ENCODE data around the gene FAAP20.
A peak's percentile ranks its signal among the peaks of the same experiment; 100 is the strongest.

FAAP20 gene

DNA sequence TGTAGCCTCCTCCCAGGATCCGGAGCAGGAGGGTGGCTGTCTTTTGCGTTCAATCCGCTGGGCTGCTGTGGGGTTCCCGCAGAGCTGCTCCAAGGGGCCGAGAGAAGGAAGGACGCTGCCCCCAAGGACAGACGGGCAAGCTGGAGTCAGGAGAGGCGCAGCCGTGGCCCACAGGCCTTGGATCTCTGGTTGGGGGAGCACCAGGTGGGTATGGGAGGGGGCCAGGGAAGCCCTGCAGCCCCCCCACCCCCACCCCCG lies 17.6 kb upstream of the FAAP20 start:
- DNase-seq (ENCODE audit: low spot score) = no peak

DNA sequence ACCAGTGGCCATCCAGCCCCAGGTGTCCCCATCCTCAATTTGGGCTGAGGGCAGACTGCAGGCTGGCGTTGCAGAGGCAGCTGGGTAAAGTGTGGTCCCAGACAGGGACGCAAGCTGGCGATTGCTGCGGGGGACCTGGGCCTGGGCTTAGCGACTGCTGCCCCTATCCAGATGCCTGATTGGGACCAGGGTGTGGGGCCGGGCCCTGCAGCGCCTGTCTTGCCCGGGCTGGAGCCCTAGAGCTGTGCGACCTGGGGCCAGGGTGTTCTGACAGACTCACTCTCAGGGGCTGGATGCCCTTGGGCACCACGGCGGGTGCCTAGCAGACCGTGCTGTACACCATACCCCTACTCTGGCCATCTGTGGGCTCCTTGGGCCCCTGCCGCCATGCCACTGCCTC lies 16.2 kb upstream of the FAAP20 start:
- no peak for DNase-seq (ENCODE audit: low spot score)

DNA sequence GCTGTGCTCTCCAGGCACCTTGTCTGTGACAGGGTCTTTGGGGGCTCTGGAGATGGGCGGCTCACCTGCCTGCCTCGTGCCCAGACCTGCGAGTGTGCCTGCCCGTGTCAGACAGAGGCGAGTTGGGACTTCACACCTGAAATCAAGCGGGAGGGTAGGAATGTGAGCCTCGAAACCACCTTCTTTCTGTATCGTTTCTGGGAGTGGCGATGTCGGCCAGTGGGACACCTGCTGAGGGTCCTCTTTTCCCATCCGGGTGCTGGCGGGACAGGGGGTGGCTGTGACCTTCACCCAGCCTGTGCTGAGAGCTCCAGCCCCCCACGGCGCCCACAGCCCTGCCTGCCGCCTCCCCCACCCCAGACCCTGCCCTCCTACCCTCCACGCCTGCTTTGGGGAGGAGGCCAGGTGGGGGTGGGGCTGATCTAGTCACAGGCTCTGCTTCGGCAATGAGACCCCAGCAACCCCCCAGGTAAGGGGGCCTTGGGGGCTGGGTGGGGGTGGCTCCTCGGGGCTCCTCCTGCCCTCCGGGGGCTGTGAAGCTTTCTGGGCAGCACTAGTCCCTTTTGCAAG lies 15.6 kb upstream of the FAAP20 start:
- DNase-seq (ENCODE audit: low spot score) = no peak

DNA sequence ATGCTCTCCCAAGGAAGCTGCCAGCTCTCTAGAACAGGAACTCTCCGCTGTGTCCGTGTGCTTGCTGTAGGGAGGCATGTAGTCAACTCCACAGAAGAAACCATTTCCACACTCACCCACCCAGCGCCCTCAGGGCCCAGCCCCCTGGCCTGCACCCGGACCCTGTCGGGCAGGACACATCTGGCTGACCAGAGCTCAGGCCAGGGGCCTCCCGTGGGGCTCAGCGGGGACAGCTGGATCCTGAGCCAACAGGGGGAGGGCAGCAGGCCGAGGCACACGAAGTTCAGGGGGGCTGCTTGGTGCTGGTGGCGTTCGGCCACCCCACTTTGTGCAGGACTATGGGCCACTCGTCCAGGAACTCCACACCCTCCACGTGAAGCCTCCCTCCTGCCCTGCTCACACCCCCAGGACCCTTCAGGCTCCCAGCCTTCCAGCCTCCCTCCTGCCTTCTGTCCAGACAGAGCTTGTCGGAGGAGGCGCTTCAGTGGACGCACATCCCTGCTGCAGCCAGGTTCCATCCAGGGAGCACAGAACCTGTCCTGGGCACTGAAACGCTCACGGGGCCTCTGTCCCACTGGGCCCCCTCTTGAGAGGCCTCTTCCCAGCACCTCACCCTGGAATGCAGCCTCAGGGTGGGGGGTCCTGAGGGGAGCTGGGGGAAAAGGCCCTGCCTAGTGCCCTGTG lies 15.0 kb upstream of the FAAP20 start:
- no peak for DNase-seq (ENCODE audit: low spot score)

DNA sequence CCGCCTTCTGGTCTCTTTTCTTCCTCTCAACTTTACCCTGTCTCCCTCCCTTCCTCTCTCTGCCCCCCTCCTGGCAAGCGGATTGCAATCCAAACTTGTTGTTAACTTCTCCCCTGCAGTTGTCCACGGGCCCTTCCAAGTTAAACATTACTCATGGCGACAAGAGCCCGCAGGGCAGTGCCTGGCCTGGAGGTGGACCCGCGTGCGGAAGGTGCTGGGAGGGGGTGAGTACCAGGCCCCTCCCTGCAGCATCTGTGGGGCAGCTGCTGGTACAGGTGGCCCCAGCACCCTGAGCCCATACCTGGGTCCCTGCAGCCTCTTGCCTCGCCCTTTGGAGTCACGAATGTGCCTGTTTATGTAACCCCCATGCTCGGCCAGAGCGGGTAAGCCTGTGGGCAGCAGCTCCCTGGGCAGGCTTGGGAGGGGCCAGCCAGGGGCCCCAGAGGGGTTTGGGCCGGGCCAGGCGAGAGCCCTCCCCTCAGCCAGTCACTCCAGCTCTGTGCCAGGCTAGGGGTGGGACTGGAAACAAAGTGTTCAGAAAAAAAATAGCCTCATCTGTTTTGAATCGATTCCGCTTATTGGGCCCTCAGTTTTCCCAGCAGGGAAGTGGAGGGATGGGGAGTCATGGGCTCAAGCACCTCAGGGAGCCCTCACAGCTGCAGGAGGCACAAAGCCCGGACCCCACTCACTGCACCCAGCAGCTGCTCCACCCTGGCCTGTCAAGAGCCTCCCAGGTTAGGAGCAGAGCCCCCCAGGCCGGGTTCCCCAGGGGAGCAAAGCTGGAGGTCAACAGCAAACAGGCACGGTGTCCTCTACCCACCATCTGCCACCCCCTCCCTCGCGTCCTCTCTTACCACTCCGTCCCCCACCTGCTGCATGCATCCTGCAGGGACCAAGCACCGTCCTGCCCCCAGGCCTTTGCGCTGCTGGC lies 14.0 kb upstream of the FAAP20 start:
- no peak for DNase-seq (ENCODE audit: low spot score)

DNA sequence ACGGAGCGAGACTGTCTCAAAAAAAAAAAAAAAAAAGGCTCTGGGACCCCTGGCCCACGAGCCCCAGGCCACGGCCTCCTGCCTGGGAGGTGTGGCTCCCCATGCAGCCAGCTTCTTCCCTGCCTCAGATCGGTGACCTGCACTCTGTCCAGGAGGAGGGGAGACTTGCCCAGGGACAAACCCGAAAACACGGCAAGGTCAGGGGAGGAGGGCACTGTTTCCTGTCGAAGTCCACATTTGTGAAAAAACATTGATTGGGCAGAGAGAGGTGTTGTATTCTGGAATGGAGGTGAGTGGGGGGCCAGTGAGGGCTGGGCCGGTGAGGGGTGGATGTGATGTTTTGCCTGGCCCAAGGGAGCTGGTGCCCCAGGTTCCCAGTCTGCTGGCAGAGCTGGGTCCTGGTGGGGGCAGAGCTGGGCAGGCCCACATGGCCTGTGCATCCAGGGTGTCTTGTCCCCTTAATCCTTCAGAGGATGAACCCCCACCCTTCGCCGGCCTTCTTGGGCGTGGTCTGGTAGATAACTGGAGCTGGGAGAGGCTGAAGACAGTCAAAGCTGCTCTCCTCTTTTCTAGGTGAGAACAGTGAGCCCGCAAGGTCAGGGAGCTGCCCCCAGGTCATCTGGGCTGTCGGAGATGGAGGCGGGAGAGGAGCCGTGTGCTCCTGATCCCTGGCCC lies 12.4 kb upstream of the FAAP20 start:
- no peak for DNase-seq (ENCODE audit: low spot score)

DNA sequence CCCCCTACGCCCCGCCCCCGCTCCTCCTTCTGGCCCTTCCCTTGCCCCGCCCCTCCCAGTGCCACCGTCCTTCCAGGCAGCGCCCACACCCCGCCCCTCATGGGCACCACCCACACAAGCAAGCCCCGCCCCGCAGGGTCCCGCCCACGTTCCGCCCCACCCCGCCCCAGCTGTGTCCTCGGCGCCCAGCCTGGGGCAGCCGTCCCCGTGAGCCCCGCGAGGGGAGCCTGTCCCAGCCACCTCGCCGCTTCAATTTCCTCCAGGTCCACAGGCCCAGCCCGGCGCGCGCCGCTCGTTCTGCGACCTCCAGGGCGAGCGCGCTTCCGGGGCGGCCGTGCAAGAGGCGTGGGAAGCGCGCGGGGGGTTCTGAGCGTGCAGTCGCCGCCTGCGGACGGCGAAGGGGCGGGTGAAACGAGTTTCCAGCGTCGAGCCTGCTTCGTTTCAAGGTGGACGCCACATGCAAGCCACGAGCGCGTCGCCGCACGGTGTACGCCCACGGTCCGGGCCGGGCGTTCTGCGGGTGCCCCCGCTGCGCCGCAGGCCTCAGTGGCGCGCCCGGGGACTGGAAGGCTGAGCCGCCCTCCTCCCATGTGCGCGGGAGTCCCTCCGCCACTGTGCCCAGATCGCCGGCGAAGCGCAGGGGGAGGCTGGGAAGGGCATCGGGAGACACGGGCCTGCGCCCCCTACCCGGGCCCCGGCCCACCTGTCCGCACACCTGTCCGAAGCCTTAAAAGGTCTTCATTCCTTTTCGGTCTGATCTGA lies 10.8 kb upstream of the FAAP20 start:
- DNase-seq (ENCODE audit: low spot score) = peak; percentile 64

DNA sequence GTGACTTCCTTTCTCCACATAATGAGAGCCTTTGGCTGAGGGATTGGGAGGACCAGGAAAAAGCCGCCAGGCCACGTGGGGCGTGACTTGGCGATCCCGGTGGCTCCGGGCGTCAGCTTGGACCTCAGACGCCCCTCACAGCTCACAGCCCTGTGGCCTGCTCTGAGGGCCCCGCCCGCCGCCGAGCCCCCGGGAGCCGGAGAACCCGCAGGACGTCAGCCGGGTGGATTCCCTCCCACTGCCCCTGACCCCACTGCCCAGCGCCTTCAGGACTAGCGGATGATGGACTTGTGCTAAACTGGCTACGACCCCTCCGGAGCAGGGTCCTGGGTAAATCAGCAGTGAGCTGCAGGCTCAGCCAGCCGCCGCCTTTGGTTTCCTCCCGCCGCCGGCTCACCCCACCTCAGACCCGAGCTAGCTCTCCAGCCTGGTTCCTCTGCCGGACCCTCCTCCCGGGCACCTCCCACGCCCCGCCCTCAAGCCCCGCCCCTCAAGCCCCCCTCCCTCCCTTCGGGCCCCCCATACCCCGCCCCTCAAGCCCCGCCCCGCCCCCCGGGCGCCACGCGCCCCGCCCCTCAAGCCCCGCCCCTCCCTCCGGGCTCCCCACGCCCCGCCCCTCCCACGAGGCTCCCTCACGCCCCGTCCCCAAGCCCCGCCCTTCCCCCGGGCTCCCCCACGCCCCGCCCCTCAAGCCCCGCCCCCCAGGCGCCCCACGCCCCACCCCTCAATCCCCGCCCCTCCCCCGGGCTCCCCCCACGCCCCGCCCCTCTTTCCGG lies 10.0 kb upstream of the FAAP20 start:
- DNase-seq (ENCODE audit: low spot score) = peak; percentile 64

DNA sequence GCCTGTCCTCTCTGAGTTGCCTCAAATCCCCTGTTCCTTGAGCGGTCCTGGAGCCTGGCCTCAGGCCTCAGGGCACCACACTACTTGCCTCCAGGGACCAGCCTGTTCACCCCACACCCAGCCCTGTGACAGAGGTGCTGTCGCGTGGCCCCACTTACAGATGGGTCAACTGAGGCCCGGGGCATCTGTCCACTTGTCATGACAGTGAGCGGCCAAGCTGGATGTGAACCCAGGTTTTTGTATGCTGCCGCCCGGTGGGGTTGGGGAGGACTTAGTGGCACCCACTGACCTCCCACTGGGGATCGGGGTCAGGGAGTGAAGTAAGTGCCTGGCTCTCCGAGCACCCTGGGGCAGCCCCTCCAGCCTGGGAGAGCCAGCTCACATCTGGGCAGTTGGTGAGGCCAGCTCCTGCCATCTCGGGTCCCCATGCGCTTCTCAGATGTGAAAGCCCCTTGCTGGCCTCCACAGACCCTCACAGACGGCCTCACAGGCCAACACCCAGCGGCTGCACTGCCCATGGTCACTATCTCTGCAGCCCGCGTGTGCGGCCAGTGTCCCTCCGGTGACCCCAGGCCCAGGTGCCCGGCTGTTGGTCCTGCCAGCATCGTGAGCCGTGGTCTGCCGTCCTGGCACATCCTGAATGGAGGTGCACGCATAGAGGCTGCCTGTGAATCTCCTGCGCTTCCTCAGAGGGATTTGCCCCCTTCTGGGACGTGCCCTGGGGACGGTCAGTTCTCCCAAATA lies 9.3 kb upstream of the FAAP20 start:
- no peak for DNase-seq (ENCODE audit: low spot score)

DNA sequence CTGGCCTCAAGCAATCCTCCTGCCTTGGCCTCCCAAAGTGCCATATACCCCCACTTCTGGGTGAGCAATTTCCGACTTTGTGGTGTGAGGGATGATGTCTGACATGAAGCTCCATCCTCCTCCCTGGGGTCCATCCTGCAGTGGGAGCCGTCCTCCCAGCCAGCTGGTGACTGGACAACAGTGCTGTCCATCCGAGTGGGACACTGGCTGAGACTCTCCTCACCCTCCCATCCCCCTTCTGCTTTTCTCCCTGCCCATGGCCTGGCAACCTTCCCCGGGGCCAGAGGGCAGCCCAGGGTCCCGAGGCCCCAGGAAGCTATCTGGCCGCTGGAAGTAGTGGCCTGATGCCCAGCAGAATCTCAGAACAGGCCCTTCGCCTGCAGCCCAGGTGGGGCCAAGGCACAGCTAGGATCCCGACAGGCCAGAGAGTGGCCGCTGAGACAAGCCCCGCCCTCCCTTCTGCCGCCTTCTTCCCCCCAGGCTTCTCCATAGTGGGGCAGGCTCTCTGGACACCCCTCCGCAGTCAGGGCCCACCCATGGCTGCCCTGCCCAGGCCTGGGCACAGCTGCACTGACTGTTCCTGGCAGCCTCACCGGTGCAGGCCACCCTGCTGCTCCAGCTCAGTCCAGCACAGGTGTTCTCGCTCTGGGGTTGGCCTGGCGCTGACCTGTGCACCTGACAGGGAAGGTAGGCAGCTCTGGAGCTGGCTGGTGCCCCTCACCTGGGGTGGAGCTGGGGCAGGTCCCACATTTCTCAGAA lies 8.4 kb upstream of the FAAP20 start:
- no peak for DNase-seq (ENCODE audit: low spot score)

DNA sequence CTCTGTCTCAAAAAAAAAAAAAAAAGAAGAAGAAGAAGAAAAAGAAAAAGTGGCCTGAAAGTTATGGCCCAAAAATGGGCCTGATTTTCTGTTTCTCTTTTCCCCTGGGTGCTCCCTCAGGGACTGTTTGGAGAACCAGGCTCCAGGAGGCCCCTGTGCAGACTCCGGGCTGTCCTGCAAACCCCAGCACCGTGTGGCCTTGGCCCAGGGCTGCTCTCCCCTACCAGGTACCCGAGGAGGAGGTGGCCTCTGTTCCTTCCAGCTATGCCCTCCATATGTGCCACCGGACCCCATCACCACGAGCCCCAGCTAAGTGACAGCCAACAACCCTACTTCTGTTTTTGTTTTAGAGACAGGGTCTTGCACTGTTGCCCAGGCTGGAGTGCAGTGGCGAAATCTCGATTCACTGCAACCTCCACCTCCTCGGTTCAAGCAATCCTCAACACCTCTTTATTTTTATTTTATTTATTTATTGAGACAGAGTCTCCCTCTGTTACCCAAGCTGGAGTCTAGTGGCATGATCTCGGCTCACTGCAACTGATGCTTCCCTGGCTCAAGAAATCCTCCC lies 7.5 kb upstream of the FAAP20 start:
- no peak for DNase-seq (ENCODE audit: low spot score)

DNA sequence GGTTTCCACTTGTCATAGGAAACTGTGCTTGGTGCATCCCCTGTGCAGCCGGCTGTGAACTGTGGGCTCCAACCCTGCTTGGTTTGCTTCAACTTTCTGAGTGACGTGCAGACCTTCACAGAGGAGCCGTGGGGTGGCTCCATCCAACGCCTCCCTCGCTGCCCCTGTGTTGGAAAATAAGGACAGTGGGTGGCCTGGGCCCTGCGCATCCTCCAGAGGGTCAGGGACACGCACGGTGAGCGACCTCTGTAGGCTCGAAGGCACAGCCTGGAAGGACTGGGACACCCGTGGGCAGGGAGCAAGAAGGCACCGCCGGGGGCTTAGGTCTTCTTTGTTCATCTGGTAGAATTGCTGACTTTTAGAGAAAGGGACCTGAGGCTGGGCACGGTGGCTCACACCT lies 6.5 kb upstream of the FAAP20 start:
- no peak for DNase-seq (ENCODE audit: low spot score)

DNA sequence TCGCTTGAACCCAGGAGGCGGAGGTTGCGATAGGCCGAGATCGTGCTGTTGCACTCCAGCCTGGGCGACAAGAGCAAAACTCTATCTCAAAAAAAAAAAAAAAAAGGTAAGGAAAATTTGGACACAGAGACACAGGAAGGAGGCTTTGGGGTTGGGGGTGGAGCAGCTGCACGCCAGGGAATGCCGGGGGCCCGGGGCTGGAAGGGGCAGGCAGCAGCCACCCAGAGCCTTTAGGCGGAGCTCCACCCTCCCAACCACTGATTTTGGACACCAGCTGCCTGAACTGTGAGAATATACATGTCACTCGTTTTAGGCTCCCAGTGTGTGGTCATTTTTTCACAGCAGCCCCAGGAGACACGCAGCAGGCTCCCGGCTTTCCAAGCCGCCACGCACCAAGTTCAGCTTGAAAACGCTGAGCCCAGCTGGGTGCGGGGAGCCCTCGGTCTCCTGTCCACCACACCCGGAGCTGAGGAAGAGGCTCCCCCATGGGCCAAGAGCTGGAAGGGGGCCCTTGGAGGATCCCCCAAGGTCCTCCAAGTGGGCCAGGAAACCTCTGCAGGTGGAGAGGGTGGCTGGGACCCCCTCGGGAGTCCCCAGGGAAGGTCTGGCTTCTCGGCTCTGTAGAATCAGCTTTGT lies 5.9 kb upstream of the FAAP20 start:
- DNase-seq (ENCODE audit: low spot score) = no peak

DNA sequence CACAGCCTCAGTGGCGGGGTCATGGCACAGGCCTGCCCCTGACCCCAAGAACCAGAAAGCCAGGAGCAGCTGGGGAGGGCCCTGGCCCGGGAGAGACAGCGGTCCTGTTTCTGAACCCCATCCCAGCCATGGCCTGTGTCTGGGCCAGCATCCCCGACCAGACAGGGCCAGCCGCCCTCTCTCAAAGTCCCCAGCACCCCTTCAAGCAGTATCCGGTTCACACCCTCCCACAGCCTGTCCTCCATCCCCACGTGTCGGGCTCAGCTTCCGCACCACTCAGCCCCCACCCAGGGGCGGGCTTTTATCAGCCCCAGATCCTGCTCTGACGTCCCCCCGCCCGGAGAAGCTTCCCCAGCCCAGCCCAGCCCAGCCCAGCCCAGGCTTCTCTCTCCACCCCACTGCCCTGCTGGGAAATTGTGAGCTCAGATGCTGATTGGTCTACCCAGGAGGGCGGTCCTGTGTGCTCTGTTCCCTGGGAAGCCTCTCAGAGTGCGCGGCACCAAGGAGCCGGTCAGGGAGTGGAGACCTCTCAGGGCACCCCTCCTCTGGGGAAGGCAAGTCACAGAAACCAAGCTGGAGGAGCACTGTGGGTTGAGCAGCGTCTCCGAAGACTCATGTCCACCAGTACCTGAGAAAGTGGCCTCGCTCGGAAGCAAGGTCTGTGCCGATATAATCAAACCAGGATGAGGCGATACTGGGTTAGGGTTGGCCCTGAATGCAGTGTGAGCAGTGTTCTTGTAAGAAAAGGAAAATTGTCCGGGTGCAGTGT lies 4.7 kb upstream of the FAAP20 start:
- DNase-seq (ENCODE audit: low spot score) = peak; percentile 80

DNA sequence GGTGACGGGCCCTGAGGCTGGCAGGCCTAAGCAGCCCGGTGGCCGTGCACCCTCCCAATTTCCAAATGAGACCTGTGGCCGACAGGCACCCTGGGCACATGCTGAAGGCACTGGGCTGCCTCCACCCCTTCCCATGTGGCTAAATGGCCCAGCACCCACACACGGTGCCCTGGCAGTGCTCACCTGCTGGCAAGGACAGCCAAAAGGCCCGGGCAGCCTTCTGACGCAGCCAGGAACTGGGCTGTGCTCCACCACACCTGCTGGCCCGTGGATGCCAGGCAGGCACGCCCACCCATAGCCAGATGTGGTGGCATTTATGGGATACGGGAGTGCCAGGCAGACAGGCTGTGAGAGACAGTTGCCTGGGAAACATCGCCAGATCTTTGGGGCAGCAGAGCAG lies 4.0 kb upstream of the FAAP20 start:
- no peak for DNase-seq (ENCODE audit: low spot score)

DNA sequence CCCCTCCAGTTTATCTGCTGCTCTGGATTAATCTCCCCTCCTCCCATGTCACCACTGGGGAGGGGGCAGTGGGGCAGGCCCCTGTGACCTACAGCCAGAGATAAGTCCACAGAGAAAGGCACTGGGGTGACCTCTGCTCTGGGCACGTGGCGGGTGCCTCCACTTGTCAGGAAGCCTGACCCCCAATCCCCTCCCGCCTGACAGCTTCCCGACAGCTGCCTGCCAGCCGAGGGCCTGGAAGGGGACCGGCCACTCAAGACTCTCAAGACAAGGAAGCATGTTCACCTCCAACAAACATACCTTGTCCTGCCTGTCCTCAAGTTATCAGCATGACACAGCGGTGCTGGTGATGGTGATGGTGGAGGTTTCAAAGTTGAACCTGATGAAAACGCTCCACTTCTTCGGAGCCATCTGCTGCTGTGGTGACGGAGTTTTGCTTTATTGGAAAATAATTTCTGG lies 3.2 kb upstream of the FAAP20 start:
- no peak for DNase-seq (ENCODE audit: low spot score)

DNA sequence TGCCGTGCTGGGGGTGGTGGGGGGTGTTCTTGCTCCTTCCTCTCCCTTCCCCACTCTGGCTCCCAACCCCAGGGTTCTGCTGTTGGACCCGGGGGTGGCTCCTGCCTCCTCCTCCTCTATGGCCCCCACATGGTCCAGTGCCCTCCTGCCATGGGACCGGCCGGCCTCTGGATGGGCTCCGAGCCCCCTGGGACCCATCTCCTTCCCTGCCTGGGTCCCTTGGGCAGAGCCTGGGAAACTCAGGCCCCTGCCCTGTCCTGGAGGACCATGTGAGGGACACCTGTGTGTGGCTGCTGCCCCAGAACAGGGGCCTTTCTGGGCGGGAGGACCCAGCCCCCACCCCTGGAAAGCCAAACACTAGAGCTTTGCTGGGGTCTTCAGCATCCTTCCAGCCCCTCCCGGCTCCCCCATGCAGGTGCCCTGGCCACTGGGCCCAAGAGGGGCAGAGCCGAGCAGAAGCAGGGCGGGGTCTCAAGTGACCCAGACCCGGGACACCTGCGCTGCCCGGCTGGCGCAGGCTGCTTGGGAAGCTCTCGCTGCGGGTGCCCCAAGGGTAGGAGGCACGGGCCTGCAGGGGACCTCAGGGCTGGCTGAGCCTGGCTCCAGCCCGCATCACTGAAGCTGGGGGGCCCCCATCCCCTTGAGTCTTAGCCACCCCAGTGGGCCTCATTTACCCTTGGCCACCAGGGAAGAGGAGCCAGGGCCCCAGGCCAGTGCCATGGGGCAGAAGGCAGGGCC lies 2.5 kb upstream of the FAAP20 start:
- no peak for DNase-seq (ENCODE audit: low spot score)
